ENCODE measurements around the gene GINS1. TPM values are rescaled to one million over a fixed set of nuclear protein-coding genes. Genes with fewer than 3 reads are reported as not detected.

GINS1 gene
- polyA plus RNA-seq, 1 experiment, result 3.7 TPM

GRCh38 chr20:25364879-25365699 is 42.4 kb upstream of the GINS1 start:
- POLR2A ChIA-PET, result no interaction called here
- CTCF ChIA-PET, result no interaction called here
- Histone ChIP-seq H3K27me3 (ENCODE audit: control insufficient read depth, insufficient read depth, low read length) (no peaks in the 10 kb centered on the region), H3K27ac (ENCODE audit: low read depth, low read length) (no peak overlapping the region), H3K4me3 (ENCODE audit: low read depth, low read length) (no peak overlapping the region), H3K9me3 (ENCODE audit: control insufficient read depth, insufficient read depth, low read length) (peaks cover 19% of the 10 kb centered on the region)
- DNase-seq (ENCODE audit: low read depth, low spot score), result no peak
- TF ChIP-seq CTCF (IDR thresholded peaks at IDR 0.05; ENCODE audit: low read depth, low read length), result no peak

GRCh38 chr20:25368526-25368925 is 38.9 kb upstream of the GINS1 start:
- no peak overlapping the region for H3K27ac ChIP-seq (ENCODE audit: low read depth, low read length)
- DNase-seq (ENCODE audit: low read depth, low spot score), result no peak
- no peak for TF ChIP-seq CTCF (IDR thresholded peaks at IDR 0.05; ENCODE audit: low read depth, low read length)
- peaks cover 46% of the 10 kb centered on the region for H3K9me3 ChIP-seq (ENCODE audit: control insufficient read depth, insufficient read depth, low read length)
- CTCF ChIA-PET, result no interaction called here
- H3K27me3 ChIP-seq (ENCODE audit: control insufficient read depth, insufficient read depth, low read length), result no peaks in the 10 kb centered on the region
- POLR2A ChIA-PET, result no interaction called here
- no peak overlapping the region for H3K4me3 ChIP-seq (ENCODE audit: low read depth, low read length)

- Histone ChIP-seq H3K27me3 (ENCODE audit: control insufficient read depth, insufficient read depth, low read length) (no peaks in the 10 kb centered on the region), H3K9me3 (ENCODE audit: control insufficient read depth, insufficient read depth, low read length) (peaks cover 46% of the 10 kb centered on the region), H3K4me3 (ENCODE audit: low read depth, low read length) (no peak overlapping the region), H3K27ac (ENCODE audit: low read depth, low read length) (no peak overlapping the region)
- CTCF ChIA-PET, result no interaction called here
- TF ChIP-seq CTCF (IDR thresholded peaks at IDR 0.05; ENCODE audit: low read depth, low read length), result no peak
- POLR2A ChIA-PET, result no interaction called here
- no peak for DNase-seq (ENCODE audit: low read depth, low spot score)
Measured at GRCh38 chr20:25368976-25369375, 38.5 kb upstream of the GINS1 start.

- H3K4me3 ChIP-seq (ENCODE audit: low read depth, low read length), result no peak overlapping the region
- H3K27me3 ChIP-seq (ENCODE audit: control insufficient read depth, insufficient read depth, low read length), result no peaks in the 10 kb centered on the region
- POLR2A ChIA-PET, result no interaction called here
- H3K9me3 ChIP-seq (ENCODE audit: control insufficient read depth, insufficient read depth, low read length), result peaks cover 44% of the 10 kb centered on the region
- no peak for TF ChIP-seq CTCF (IDR thresholded peaks at IDR 0.05; ENCODE audit: low read depth, low read length)
- DNase-seq (ENCODE audit: low read depth, low spot score), result no peak
- CTCF ChIA-PET, result interaction anchor here (0.5 kb wide), 1 partner anchor 16 kb away, joined by 3 read pairs; no protein-coding TSS in a partner anchor
- H3K27ac ChIP-seq (ENCODE audit: low read depth, low read length), result no peak overlapping the region
Measured at GRCh38 chr20:25369529-25369928, 37.9 kb upstream of the GINS1 start.

- TF ChIP-seq CTCF (IDR thresholded peaks at IDR 0.05; ENCODE audit: low read depth, low read length), result no peak
- no peak overlapping the region for H3K27ac ChIP-seq (ENCODE audit: low read depth, low read length)
- ChIA-PET POLR2A (no interaction called here), CTCF (interaction anchor here (0.5 kb wide), 1 partner anchor 16 kb away, joined by 3 read pairs; no protein-coding TSS in a partner anchor)
- peaks cover 42% of the 10 kb centered on the region for H3K9me3 ChIP-seq (ENCODE audit: control insufficient read depth, insufficient read depth, low read length)
- DNase-seq (ENCODE audit: low read depth, low spot score), result no peak
- H3K27me3 ChIP-seq (ENCODE audit: control insufficient read depth, insufficient read depth, low read length), result no peaks in the 10 kb centered on the region
- H3K4me3 ChIP-seq (ENCODE audit: low read depth, low read length), result no peak overlapping the region
Measured at GRCh38 chr20:25369971-25370370, 37.5 kb upstream of the GINS1 start.
